ENCODE measurements around the gene HNRNPR.

GRCh38 chr1:23273450-23274133 lies 70.5 kb downstream of the HNRNPR start:
- no peak for TF ChIP-seq CTCF (IDR thresholded peaks at IDR 0.05)
- TF ChIP-seq POLR2A (IDR thresholded peaks at IDR 0.05): no peak
